GM18511 (cell line): ENCODE results near the gene ATP6V0E1.
"Not testable (repeated sequence)": the region's sequence is repeated elsewhere in the genome, so short reads cannot be mapped to it uniquely, and the experiment has no call there.

Experiments
- ATAC-seq: cut with Tn5 transposase; IDR thresholded peaks from one replicate; pipeline ENCODE4 v1.9.1; 2021; ENCODE audit warnings: mild to moderate bottlenecking, moderate library complexity; ENCODE audit not compliant: unreplicated experiment

ATP6V0E1 gene

DNA sequence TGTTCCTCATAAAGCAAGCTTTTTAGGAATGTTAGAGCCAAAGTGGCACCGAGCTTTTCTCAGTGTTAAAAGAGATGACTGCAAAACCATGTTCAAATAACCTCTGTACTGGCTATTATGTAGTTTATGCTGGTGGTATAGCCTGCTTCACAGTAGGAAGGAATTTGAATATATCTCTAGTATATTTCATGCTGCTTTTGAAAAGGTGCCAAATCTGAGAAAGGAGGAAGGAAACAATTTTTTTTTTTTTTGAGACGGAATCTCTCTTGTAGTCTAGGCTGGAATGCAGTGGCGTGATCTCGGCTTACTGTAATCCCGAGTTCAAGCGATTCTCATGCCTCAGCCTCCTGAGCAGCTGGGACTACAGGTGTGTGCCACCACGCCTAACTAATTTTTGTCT, 86.1 kb downstream of the ATP6V0E1 start:
- ATAC-seq, result no peak

GRCh38 chr5:173075137-173075843, 91.7 kb downstream of the ATP6V0E1 start:
- no peak for ATAC-seq

GRCh38 chr5:173075970-173076369, 92.4 kb downstream of the ATP6V0E1 start:
- ATAC-seq, result no peak

DNA sequence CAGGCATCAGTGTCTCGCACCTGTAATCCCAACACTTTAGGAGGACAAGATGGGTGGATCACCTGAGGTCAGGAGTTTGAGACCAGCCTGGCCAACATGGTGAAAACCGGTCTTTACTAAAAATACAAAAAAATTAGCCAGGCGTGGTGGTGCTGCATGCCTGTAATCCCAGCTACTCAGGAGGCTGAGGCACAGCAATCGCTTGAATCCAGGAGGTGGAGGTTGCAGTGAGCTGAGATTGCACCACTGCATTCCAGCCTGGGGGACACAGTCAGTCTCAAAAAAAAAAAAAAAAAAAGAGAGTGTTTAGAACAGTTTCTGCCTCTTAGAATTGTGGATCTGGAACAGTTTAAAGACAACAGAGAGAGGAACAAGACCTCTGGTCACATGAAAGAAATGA, 92.9 kb downstream of the ATP6V0E1 start:
- ATAC-seq, result not testable (repeated sequence)

DNA sequence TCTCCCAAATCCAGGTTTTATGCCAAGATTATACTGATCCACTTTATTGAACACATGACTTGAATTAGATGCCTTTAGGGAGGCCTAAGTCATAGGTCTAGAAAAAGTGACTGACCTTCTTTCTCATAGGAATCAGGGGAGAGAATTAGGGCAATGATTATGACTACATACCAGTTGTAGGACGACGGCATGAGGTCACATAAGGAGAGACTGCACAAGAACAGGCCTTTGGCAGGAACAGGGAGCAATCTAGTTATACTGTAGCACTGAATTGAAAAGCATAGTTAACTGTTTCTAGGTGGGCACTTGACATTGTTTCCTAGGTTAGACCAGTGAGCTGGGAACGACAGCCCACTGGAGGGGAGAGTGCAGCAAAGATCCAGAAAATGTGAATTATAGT, 95.3 kb downstream of the ATP6V0E1 start:
- no peak for ATAC-seq
